ENCODE data around the gene CAMK2B. TPM values are rescaled to one million over a fixed set of nuclear protein-coding genes. Genes with fewer than 3 reads are reported as not detected.

Gene CAMK2B
- total RNA-seq, 1 donor from 2014 or later = 0.17 TPM

GRCh38 chr7:44223362-44224079 lies 101.9 kb downstream of the CAMK2B start:
- peak; percentile 55 for DNase-seq
- Histone ChIP-seq H3K36me3 (no peaks in the 10 kb centered on the region), H3K4me1 (no peaks in the 10 kb centered on the region), H3K9me3 (no peaks in the 10 kb centered on the region), H3K27ac (no peak overlapping the region), H3K27me3 (peaks cover 17% of the 10 kb centered on the region), H3K4me3 (no peak overlapping the region)
- TF ChIP-seq, protein P1, sequence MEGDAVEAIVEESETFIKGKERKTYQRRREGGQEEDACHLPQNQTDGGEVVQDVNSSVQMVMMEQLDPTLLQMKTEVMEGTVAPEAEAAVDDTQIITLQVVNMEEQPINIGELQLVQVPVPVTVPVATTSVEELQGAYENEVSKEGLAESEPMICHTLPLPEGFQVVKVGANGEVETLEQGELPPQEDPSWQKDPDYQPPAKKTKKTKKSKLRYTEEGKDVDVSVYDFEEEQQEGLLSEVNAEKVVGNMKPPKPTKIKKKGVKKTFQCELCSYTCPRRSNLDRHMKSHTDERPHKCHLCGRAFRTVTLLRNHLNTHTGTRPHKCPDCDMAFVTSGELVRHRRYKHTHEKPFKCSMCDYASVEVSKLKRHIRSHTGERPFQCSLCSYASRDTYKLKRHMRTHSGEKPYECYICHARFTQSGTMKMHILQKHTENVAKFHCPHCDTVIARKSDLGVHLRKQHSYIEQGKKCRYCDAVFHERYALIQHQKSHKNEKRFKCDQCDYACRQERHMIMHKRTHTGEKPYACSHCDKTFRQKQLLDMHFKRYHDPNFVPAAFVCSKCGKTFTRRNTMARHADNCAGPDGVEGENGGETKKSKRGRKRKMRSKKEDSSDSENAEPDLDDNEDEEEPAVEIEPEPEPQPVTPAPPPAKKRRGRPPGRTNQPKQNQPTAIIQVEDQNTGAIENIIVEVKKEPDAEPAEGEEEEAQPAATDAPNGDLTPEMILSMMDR (IDR thresholded peaks at IDR 0.05) = no peak
- intact Hi-C loops (cut with DNase I) = no loop called here
- no peak for ATAC-seq

DNA sequence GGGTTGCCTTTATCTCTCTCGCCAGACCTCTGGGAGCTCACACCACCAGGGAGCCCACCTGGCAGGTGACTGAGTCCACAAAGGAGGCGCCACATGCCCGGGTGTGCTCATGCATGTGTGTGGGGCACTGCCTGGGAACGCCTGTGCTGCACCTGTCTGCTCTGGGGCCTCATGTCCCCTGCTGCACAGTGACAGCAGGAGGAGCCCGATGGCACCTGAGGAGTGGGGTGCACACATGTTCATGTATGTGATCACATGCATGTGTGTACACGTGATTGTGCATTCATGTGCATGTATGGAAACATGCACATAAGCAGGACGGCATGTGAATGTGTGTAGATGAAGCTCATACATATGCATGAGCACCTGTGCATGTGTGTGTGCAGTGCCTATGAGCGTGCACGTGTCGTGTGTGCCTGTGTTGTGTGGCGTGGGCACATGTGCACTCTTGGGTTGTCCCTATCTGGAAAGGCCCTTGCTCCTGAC lies 102.6 kb downstream of the CAMK2B start:
- Histone ChIP-seq H3K36me3 (no peaks in the 10 kb centered on the region), H3K27me3 (peaks cover 12% of the 10 kb centered on the region), H3K4me3 (no peak overlapping the region), H3K27ac (no peak overlapping the region), H3K9me3 (no peaks in the 10 kb centered on the region), H3K4me1 (no peaks in the 10 kb centered on the region)
- ATAC-seq (no peak), DNase-seq (peak; percentile 34)
- intact Hi-C loops (cut with DNase I) = no loop called here
- TF ChIP-seq, protein P1 (IDR thresholded peaks at IDR 0.05) = no peak

DNA sequence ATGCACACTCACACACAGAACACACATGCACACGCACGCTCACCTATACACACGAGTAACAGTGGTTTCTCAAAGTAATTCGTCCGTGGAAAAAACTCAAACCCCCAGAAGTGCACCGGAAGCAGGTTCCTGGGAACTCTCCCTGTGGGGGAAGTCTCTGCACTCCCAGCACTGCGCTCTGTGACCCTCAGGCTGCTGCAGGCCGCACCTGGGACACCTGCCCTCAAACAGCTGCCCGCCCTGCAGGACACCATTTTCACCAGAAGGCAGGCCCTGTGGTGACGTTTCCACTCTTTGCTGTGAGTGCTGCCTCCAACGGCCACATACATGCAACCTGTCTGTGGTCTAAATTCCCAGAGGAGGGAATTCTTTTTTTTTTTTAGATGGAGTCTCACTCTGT lies 103.3 kb downstream of the CAMK2B start:
- no peak for ATAC-seq
- intact Hi-C loops (cut with DNase I) = no loop called here
- H3K36me3 ChIP-seq = no peaks in the 10 kb centered on the region

GRCh38 chr7:44221231-44221791 lies 104.1 kb downstream of the CAMK2B start:
- H3K4me1 ChIP-seq = no peaks in the 10 kb centered on the region
- DNase-seq (peak; percentile 47), ATAC-seq (no peak)
- intact Hi-C loops (cut with DNase I) = no loop called here
- no peaks in the 10 kb centered on the region for H3K36me3 ChIP-seq
- H3K27ac ChIP-seq = no peak overlapping the region
- H3K9me3 ChIP-seq = no peaks in the 10 kb centered on the region
- H3K4me3 ChIP-seq = no peak overlapping the region
- TF ChIP-seq, protein P1 (IDR thresholded peaks at IDR 0.05) = no peak
- peaks cover 10% of the 10 kb centered on the region for H3K27me3 ChIP-seq

More for the DNA sequence above, 103.3 kb downstream of the CAMK2B start:
- no peak overlapping the region for H3K27ac ChIP-seq
- H3K4me3 ChIP-seq = no peak overlapping the region
- no peaks in the 10 kb centered on the region for H3K4me1 ChIP-seq
- TF ChIP-seq, protein P1 (IDR thresholded peaks at IDR 0.05) = no peak
- DNase-seq = peak; percentile 38
- H3K27me3 ChIP-seq = peaks cover 12% of the 10 kb centered on the region
- H3K9me3 ChIP-seq = no peaks in the 10 kb centered on the region

DNA sequence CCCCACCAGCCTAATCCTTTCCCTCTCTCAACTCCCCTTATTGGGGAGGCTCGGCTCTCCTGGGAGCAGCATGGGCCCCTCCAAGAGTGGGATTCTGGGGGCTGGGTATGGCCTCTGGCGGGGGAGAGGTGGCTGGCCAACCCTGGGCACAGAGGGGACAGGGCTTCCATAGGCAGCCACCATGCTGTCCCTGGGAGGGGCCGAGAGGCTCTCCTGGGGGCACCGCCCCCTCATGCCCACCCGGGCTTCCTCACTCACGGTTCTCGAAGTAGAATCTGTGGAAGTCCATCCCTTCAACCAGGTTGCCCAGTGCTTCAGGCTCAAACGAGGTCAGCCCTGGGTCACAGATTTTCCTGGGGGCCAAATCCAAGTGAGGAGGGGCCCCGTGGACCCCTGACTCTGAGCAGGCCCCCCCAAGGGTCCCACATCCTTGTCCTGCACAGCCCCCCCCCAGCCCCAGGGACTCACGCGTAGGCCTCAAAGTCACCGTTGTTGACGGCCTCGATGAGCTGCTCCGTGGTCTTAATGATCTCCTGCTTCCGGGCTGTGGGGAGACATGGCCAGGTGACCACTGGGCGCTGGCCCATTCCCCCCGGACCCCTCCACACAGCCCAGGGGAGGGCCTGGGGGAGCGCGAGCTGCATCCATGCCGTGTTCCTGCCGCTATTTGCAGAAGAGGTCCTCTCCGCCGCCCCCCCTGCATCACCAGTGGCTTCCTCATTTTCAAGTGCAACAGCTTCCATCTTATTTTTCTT lies 104.9 kb downstream of the CAMK2B start:
- ATAC-seq (no peak), DNase-seq (peak; percentile 57)
- Histone ChIP-seq H3K36me3 (no peaks in the 10 kb centered on the region), H3K4me3 (no peak overlapping the region), H3K4me1 (no peaks in the 10 kb centered on the region), H3K9me3 (no peaks in the 10 kb centered on the region), H3K27me3 (peaks cover 3% of the 10 kb centered on the region), H3K27ac (no peak overlapping the region)
- intact Hi-C loops (cut with DNase I) = no loop called here
- TF ChIP-seq, protein P1 (IDR thresholded peaks at IDR 0.05) = no peak
